ENCODE data around the gene NUCKS1. TPM values are rescaled to one million over a fixed set of nuclear protein-coding genes. Genes with fewer than 3 reads are reported as not detected.

The NUCKS1 gene
- total and polyA plus RNA-seq, 2 of the 13 experiments (the other 11 are each of a cell fraction or from before 2014, with no cell fraction given), result 35.5 to 117 TPM

DNA sequence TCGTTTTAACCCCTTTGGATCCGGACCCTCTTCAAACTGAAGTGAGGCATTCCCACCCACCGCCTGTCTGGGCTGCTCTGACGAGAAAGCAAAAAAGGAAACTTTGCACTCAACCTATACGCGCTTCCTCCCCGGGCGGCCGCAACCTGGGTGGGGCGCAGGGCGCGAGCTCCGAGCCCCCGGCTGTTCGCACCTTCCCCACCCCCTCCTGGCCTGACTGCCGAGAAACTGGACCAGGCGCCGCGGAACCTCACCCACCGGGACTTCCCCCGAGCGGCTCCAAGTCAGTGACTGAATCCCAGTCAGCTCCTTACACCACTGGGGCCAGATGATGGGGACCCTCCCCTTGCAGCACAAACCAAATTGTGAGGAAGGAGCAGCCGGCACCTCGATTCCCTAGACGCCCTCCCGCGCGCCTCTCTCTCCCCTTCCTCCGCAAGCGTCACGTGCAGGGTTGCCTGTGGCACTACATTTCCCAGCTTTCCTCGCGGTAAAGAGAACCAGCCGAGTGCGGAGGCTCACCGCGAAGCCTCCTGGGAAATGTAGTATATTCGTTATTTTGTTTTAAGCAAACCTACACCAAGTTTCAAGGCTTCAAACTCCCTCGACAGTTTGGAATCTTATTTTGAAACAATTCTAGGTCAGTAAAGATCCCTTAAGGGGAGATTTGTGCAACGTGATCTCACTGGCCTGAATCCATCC lies 25.2 kb upstream of the NUCKS1 start, which contains the start of gene RAB29 (continued):
- TF ChIP-seq CREB1 (IDR thresholded peaks at IDR 0.05) (no peak), CREB1 (CRISPR knock-in tag; IDR thresholded peaks at IDR 0.05) (0 out of 2 replicates have a peak, but pooled peaks have one; percentile 47), NR2F1 (CRISPR knock-in tag; IDR thresholded peaks at IDR 0.05) (no peak), TBX3 (IDR thresholded peaks at IDR 0.05; ENCODE audit: borderline replicate concordance) (peak; percentile 19; the same call in 1 of the 2 replicates), KLF11 (CRISPR knock-in tag; IDR thresholded peaks at IDR 0.05) (no peak), HIVEP1 (CRISPR knock-in tag; IDR thresholded peaks at IDR 0.05) (peak; percentile 57; the same call in 1 of the 2 replicates), MTA3 (CRISPR knock-in tag; IDR thresholded peaks at IDR 0.05) (no peak), ZNF235 (CRISPR knock-in tag; IDR thresholded peaks at IDR 0.05; ENCODE audit: borderline replicate concordance) (peak; percentile 71; the same call in 1 of the 2 replicates), TFDP1 (CRISPR knock-in tag; IDR thresholded peaks at IDR 0.05; ENCODE audit: borderline replicate concordance) (peak; percentile 50; the same call in 1 of the 2 replicates), ZNF607 (CRISPR knock-in tag; IDR thresholded peaks at IDR 0.05; ENCODE audit: borderline replicate concordance) (peak; percentile 64; the same call in 1 of the 2 replicates), NCOA1 (CRISPR knock-in tag; IDR thresholded peaks at IDR 0.05) (no peak), HDAC1 (CRISPR knock-in tag; IDR thresholded peaks at IDR 0.05) (peak; percentile 34), KDM2A (CRISPR knock-in tag; IDR thresholded peaks at IDR 0.05; ENCODE audit: borderline replicate concordance, low read depth) (peak; percentile 60; the same call in 1 of the 2 replicates), ZNF557 (CRISPR knock-in tag; IDR thresholded peaks at IDR 0.05) (no peak), PHF21A (CRISPR knock-in tag; IDR thresholded peaks at IDR 0.05) (no peak), CCAR2 (optimal IDR thresholded peaks at IDR 0.05; ENCODE audit: low read depth, low read length) (no peak), SNAPC4 (CRISPR knock-in tag; IDR thresholded peaks at IDR 0.05) (peak; percentile 52; the same call in 1 of the 2 replicates)
- TF ChIP-seq, protein P1, sequence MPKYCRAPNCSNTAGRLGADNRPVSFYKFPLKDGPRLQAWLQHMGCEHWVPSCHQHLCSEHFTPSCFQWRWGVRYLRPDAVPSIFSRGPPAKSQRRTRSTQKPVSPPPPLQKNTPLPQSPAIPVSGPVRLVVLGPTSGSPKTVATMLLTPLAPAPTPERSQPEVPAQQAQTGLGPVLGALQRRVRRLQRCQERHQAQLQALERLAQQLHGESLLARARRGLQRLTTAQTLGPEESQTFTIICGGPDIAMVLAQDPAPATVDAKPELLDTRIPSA (CRISPR knock-in tag; IDR thresholded peaks at IDR 0.05; ENCODE audit: borderline replicate concordance), result no peak
- TF ChIP-seq, protein P2, sequence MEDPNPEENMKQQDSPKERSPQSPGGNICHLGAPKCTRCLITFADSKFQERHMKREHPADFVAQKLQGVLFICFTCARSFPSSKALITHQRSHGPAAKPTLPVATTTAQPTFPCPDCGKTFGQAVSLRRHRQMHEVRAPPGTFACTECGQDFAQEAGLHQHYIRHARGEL (CRISPR knock-in tag; IDR thresholded peaks at IDR 0.05), result 0 out of 2 replicates have a peak, but pooled peaks have one; percentile 25
- TF ChIP-seq, protein P3, sequence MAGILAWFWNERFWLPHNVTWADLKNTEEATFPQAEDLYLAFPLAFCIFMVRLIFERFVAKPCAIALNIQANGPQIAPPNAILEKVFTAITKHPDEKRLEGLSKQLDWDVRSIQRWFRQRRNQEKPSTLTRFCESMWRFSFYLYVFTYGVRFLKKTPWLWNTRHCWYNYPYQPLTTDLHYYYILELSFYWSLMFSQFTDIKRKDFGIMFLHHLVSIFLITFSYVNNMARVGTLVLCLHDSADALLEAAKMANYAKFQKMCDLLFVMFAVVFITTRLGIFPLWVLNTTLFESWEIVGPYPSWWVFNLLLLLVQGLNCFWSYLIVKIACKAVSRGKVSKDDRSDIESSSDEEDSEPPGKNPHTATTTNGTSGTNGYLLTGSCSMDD (CRISPR knock-in tag; IDR thresholded peaks at IDR 0.05), result no peak

All from HepG2 (cell line).